HEK293 (cell line): ENCODE results near the gene AGMAT.
A peak's percentile ranks its signal among the peaks of the same experiment; 100 is the strongest.

Experiments
- CTCF ChIA-PET: fragments of 350-600 bp; formaldehyde crosslinking; extraction: SDS; loops from one replicate; lab custom pipeline; 2021; ENCODE audit warnings: antibody characterized with exemption; lab: Yijun Ruan, JAX
- POLR2A ChIA-PET: fragments of 300-600 bp; formaldehyde crosslinking; extraction: SDS; loops from one replicate; lab custom pipeline; 2020; ENCODE audit warnings: antibody characterized with exemption, inconsistent platforms; lab: Yijun Ruan, JAX
- H3K27ac ChIP-seq: fragments of 200-500 bp; sonication (Bioruptor generic); 2 replicates; pipeline ENCODE4 v1.5.1; 2014; ENCODE audit warnings: low read depth, low read length, control low read depth, inconsistent platforms; ENCODE audit errors: extremely low read depth
- H3K36me3 ChIP-seq, 2 experiments: fragments of 200-500 bp in 1 of 2; sonication (Bioruptor generic) in 1 of 2; 1 replicate in 1 of 2; 2 replicates in 1 of 2; pipeline ENCODE4 v1.5.1; 2014 to 2017; ENCODE audit warnings: inconsistent platforms in 2 of 2, low read length in 2 of 2; ENCODE audit not compliant: control insufficient read depth in 2 of 2, insufficient read depth in 1 of 2
- H3K4me1 ChIP-seq: fragments of 200-500 bp; sonication (Bioruptor generic); 2 replicates; pipeline ENCODE4 v1.5.1; 2014; ENCODE audit warnings: mild to moderate bottlenecking, low read length, inconsistent platforms; ENCODE audit not compliant: control insufficient read depth, insufficient read depth
- H3K4me3 ChIP-seq: 2 replicates; pipeline ENCODE4 v1.5.1; 2011; ENCODE audit warnings: low read depth, mild to moderate bottlenecking, control low read depth, low read length, moderate library complexity
- H3K9me3 ChIP-seq: fragments of 200-500 bp; sonication (Bioruptor generic); 2 replicates; pipeline ENCODE4 v1.5.1; 2014; ENCODE audit warnings: low read depth, low read length, inconsistent platforms; ENCODE audit not compliant: control insufficient read depth, insufficient read depth
- FEZF1 ChIP-seq: fragments of 450-650 bp; formaldehyde crosslinking; IDR thresholded peaks from 2 replicates; pipeline ENCODE4 v1.5.1; 2016; ENCODE audit warnings: missing biosample characterization, missing genetic modification characterization
- GLI4 ChIP-seq: fragments of 450-650 bp; formaldehyde crosslinking; IDR thresholded peaks from 2 replicates; pipeline ENCODE4 v1.5.1; 2016; ENCODE audit warnings: missing biosample characterization, missing genetic modification characterization
- HOXA7 ChIP-seq: sonication (generic); formaldehyde crosslinking; IDR thresholded peaks from 2 replicates; pipeline ENCODE4 v1.8.1; 2022; ENCODE audit warnings: missing genetic modification reagents, borderline replicate concordance
- IKZF3 ChIP-seq: fragments of 450-650 bp; IDR thresholded peaks from 2 replicates; pipeline ENCODE4 v1.5.0; 2018; ENCODE audit warnings: missing biosample characterization, mild to moderate bottlenecking, missing genetic modification characterization, moderate library complexity
- PRDM1 ChIP-seq: fragments of 450-650 bp; formaldehyde crosslinking; IDR thresholded peaks from 2 replicates; pipeline ENCODE4; 2016; ENCODE audit warnings: missing biosample characterization, missing genetic modification characterization
- SCRT2 ChIP-seq: fragments of 450-650 bp; formaldehyde crosslinking; IDR thresholded peaks from 2 replicates; pipeline ENCODE4 v1.5.1; 2016; ENCODE audit warnings: missing biosample characterization, missing genetic modification characterization
- ZBTB8A ChIP-seq: fragments of 450-650 bp; formaldehyde crosslinking; IDR thresholded peaks from 2 replicates; pipeline ENCODE4 v1.5.1; 2016; ENCODE audit warnings: missing biosample characterization, missing genetic modification characterization
- ZNF19 ChIP-seq: fragments of 450-650 bp; formaldehyde crosslinking; IDR thresholded peaks from 2 replicates; pipeline ENCODE4; 2016; ENCODE audit warnings: missing biosample characterization, missing genetic modification characterization, low read depth
- ZNF391 ChIP-seq: fragments of 450-650 bp; formaldehyde crosslinking; IDR thresholded peaks from 2 replicates; pipeline ENCODE4 v1.5.1; 2016; ENCODE audit warnings: low read depth, missing biosample characterization, missing genetic modification characterization, borderline replicate concordance
- ZNF404 ChIP-seq: fragments of 450-650 bp; formaldehyde crosslinking; IDR thresholded peaks from 2 replicates; pipeline ENCODE4 v1.5.1; 2017; ENCODE audit warnings: missing biosample characterization, missing genetic modification characterization
- ZNF558 ChIP-seq: fragments of 450-650 bp; formaldehyde crosslinking; IDR thresholded peaks from 2 replicates; pipeline ENCODE4 v1.5.1; 2016; ENCODE audit warnings: missing biosample characterization, missing genetic modification characterization
- ZNF600 ChIP-seq: fragments of 450-650 bp; formaldehyde crosslinking; IDR thresholded peaks from 2 replicates; pipeline ENCODE4 v1.5.1; 2016; ENCODE audit warnings: missing biosample characterization, missing genetic modification characterization
- TF ChIP-seq, protein P1 (sequence below): fragments of 450-650 bp; formaldehyde crosslinking; IDR thresholded peaks from 2 replicates; pipeline ENCODE4 v1.5.1; 2017; ENCODE audit warnings: missing biosample characterization, missing genetic modification characterization
- TF ChIP-seq, protein P2 (sequence below): fragments of 450-650 bp; formaldehyde crosslinking; IDR thresholded peaks from 2 replicates; pipeline ENCODE4 v1.5.1; 2017; ENCODE audit warnings: missing biosample characterization, missing genetic modification characterization
- TF ChIP-seq, protein P3 (sequence below): fragments of 450-650 bp; formaldehyde crosslinking; IDR thresholded peaks from 2 replicates; pipeline ENCODE4 v1.5.1; 2016; ENCODE audit warnings: missing biosample characterization, missing genetic modification characterization
- TF ChIP-seq, protein P4 (sequence below): fragments of 450-650 bp; formaldehyde crosslinking; IDR thresholded peaks from 2 replicates; pipeline ENCODE4 v1.5.1; 2016; ENCODE audit warnings: missing biosample characterization, missing genetic modification characterization
- TF ChIP-seq, protein P5 (sequence below): fragments of 450-650 bp; formaldehyde crosslinking; IDR thresholded peaks from 2 replicates; pipeline ENCODE4 v1.5.1; 2016; ENCODE audit warnings: missing biosample characterization, missing genetic modification characterization

Gene AGMAT

DNA sequence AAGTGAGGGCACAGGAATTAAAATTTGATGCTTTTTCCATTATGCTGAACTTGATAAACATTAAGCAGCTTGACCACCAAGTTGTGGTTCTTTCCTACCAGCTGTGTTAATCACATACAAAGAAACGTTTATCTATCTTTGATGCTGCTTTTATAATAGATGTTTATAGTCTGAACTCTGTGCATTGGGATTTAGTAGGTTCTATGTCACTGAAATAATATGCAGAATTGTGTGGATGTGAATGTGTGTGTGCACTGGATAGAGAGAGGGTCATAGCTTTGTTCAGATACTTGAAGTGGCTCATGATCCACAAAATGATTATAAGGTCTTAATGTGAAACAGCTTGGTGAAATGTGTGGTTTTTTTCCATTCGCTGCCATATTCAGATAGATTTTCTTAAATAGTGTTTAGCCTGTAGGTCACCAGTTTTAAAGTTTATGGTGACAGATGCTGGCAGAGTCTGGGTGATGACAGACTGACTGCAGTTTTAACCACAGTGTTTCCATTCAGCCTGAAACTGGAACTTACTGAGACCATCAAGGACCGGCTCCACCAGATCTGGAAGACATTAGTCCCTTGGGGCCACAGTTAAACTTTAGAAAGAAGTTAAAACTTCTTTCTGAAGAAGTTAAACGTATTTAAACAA is 42.6 kb upstream of the AGMAT start (continued):
- peak; percentile 53; the same call in 1 of the 2 replicates for TF ChIP-seq ZNF391 (tag by site-specific recombination)
- no peak for TF ChIP-seq ZBTB8A (tag by site-specific recombination)
- peak; percentile 87 for TF ChIP-seq FEZF1 (tag by site-specific recombination)
- TF ChIP-seq, protein P1, sequence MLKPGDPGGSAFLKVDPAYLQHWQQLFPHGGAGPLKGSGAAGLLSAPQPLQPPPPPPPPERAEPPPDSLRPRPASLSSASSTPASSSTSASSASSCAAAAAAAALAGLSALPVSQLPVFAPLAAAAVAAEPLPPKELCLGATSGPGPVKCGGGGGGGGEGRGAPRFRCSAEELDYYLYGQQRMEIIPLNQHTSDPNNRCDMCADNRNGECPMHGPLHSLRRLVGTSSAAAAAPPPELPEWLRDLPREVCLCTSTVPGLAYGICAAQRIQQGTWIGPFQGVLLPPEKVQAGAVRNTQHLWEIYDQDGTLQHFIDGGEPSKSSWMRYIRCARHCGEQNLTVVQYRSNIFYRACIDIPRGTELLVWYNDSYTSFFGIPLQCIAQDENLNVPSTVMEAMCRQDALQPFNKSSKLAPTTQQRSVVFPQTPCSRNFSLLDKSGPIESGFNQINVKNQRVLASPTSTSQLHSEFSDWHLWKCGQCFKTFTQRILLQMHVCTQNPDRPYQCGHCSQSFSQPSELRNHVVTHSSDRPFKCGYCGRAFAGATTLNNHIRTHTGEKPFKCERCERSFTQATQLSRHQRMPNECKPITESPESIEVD (tag by site-specific recombination), result peak; percentile 99
- TF ChIP-seq IKZF3 (tag by site-specific recombination), result peak; percentile 24; the same call in 1 of the 2 replicates

DNA sequence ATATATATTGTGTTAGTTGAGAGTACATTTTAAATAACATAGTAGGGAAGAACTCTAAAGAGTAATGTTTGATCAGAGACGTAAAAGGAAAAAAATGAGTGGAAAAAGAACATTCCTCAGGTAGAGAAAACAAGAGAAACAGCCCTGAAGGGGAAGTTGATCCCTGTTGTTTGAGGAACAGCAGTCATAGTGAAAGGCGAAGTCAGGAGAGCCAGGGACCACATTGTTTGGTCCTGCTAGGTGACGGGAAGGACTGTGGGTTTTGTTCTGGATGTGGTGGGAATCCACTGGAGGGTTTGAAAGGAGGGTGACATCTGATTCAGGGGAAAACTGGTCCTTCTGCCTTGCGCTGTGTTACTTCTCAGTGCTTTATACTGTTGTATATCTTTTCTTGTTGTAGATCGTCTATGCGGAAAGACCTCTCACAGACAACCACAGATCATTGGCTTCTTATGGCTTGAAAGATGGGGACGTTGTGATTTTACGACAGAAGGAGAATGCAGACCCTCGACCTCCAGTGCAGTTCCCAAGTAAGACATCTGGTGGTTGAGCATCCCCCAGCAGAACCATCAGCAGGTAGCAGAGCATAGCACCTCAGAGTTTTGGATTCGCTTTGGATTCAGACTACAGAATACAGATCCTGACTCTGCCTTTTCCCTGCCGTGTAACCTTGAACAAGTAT is 41.6 kb upstream of the AGMAT start:
- Histone ChIP-seq H3K4me3 (no peak overlapping the region), H3K27ac (no peak overlapping the region), H3K4me1 (peaks cover 12% of the 10 kb centered on the region), H3K9me3 (no peaks in the 10 kb centered on the region), H3K36me3 (peaks cover 7 to 46% of the 10 kb centered on the region in 2 experiments; a peak in 2 of 3 replicates)
- POLR2A ChIA-PET, result no interaction called here
- CTCF ChIA-PET, result interaction anchor here (0.6 kb wide), 1 partner anchor 497 kb away, joined by 4 read pairs; no protein-coding TSS in a partner anchor
- TF ChIP-seq ZNF404 (tag by site-specific recombination), result no peak
- TF ChIP-seq, protein P1 (tag by site-specific recombination), result peak; percentile 34; the same call in 1 of the 2 replicates
- TF ChIP-seq, protein P2, sequence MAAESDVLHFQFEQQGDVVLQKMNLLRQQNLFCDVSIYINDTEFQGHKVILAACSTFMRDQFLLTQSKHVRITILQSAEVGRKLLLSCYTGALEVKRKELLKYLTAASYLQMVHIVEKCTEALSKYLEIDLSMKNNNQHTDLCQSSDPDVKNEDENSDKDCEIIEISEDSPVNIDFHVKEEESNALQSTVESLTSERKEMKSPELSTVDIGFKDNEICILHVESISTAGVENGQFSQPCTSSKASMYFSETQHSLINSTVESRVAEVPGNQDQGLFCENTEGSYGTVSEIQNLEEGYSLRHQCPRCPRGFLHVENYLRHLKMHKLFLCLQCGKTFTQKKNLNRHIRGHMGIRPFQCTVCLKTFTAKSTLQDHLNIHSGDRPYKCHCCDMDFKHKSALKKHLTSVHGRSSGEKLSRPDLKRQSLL (tag by site-specific recombination), result no peak
- no peak for TF ChIP-seq ZNF558 (tag by site-specific recombination)
- TF ChIP-seq PRDM1 (tag by site-specific recombination), result peak; percentile 84
- peak; percentile 25; the same call in 1 of the 2 replicates for TF ChIP-seq SCRT2
- TF ChIP-seq, protein P3, sequence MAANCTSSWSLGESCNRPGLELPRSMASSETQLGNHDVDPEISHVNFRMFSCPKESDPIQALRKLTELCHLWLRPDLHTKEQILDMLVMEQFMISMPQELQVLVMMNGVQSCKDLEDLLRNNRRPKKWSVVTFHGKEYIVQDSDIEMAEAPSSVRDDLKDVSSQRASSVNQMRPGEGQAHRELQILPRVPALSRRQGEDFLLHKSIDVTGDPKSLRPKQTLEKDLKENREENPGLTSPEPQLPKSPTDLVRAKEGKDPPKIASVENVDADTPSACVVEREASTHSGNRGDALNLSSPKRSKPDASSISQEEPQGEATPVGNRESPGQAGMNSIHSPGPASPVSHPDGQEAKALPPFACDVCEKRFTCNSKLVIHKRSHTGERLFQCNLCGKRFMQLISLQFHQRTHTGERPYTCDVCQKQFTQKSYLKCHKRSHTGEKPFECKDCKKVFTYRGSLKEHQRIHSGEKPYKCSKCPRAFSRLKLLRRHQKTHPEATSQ (tag by site-specific recombination), result no peak
- no peak for TF ChIP-seq HOXA7
- peak; percentile 51; the same call in 1 of the 2 replicates for TF ChIP-seq ZNF600 (tag by site-specific recombination)
- 0 out of 2 replicates have a peak, but pooled peaks have one; percentile 63 for TF ChIP-seq FEZF1 (tag by site-specific recombination)
- TF ChIP-seq, protein P4, sequence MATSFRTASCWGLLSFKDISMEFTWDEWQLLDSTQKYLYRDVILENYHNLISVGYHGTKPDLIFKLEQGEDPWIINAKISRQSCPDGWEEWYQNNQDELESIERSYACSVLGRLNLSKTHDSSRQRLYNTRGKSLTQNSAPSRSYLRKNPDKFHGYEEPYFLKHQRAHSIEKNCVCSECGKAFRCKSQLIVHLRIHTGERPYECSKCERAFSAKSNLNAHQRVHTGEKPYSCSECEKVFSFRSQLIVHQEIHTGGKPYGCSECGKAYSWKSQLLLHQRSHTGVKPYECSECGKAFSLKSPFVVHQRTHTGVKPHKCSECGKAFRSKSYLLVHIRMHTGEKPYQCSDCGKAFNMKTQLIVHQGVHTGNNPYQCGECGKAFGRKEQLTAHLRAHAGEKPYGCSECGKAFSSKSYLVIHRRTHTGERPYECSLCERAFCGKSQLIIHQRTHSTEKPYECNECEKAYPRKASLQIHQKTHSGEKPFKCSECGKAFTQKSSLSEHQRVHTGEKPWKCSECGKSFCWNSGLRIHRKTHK (tag by site-specific recombination), result no peak
- no peak for TF ChIP-seq ZNF19 (tag by site-specific recombination)
- TF ChIP-seq, protein P5, sequence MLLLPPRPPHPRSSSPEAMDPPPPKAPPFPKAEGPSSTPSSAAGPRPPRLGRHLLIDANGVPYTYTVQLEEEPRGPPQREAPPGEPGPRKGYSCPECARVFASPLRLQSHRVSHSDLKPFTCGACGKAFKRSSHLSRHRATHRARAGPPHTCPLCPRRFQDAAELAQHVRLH (tag by site-specific recombination), result no peak
- no peak for TF ChIP-seq GLI4
